GM08714 (cell line): ENCODE data around the gene RIN3.

Experiments used
- H3K4me3 ChIP-seq: fragments of 200-500 bp; sonication (Bioruptor generic); 2 replicates; pipeline ENCODE4 v1.5.1; 2014; ENCODE audit warnings: mild to moderate bottlenecking, low read length, inconsistent platforms
- ZNF274 ChIP-seq: IDR thresholded peaks from 2 replicates; pipeline ENCODE4 v1.6.1; 2012; ENCODE audit warnings: mild to moderate bottlenecking, low read depth, low read length

The RIN3 gene

DNA sequence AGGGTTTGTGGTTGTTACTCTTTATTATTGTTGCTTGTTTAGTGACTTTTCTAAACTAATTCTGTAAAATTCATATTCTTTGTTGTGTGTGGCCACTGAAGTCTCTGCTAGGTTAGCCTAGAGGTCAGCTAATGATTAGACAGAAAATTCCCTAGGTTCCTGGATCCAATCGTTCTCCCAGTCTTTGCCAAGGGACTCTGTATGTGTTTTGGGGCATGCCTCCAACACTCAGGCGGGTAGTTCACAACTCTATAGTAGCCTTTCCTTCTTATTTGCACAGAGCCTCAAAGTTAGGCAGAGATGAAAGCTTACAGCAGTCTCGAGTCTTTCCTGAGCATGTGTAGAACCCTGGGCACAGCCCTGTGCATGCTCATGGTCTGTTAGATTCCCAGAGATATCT, 32.7 kb upstream of the RIN3 start:
- TF ChIP-seq ZNF274, result no peak

GRCh38 chr14:92481386-92481785, 32.2 kb upstream of the RIN3 start:
- H3K4me3 ChIP-seq, result no peak overlapping the region
- TF ChIP-seq ZNF274, result no peak

More for the DNA sequence above, 32.7 kb upstream of the RIN3 start:
- H3K4me3 ChIP-seq, result no peak overlapping the region

DNA sequence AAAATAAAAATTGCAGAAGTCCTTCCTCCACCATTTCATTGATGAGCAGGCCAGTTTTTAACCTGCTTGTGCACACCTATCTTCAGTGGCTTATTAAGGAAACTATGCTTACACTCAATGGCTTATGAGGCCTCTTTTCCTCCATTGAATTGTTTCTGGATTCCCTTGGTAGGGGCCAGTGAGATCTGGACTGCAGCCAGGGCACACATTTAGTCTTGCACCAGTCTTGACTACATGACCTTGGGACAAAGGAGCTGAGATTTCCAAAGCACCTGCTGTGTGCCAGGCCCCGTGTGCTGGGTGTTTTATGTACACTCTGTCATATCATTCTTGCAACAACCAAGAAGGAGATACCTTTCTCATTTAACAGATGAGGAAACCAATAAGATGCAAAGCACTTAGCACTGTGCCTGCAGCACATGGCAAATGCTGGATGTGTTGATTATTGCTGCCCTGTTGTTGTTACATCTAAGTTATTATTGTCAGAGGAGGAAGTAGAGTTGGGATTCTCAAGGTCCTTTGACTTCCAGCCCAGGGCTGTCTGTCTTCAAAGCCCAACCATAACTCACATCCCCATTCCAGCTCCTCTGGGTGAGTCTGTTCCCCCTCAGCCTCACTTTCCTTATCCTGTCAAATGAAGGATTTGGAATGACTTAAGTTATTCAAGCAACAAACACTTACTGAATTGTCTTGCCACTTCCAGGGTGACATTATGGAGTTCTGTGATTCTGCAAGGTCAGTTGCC, 31.6 kb upstream of the RIN3 start:
- H3K4me3 ChIP-seq, result no peak overlapping the region
- no peak for TF ChIP-seq ZNF274

GRCh38 chr14:92482621-92483319, 30.8 kb upstream of the RIN3 start:
- TF ChIP-seq ZNF274, result no peak

GRCh38 chr14:92484132-92484823, 29.3 kb upstream of the RIN3 start:
- TF ChIP-seq ZNF274, result no peak
- H3K4me3 ChIP-seq, result no peak overlapping the region

More at GRCh38 chr14:92482621-92483319, 30.8 kb upstream of the RIN3 start:
- no peak overlapping the region for H3K4me3 ChIP-seq

DNA sequence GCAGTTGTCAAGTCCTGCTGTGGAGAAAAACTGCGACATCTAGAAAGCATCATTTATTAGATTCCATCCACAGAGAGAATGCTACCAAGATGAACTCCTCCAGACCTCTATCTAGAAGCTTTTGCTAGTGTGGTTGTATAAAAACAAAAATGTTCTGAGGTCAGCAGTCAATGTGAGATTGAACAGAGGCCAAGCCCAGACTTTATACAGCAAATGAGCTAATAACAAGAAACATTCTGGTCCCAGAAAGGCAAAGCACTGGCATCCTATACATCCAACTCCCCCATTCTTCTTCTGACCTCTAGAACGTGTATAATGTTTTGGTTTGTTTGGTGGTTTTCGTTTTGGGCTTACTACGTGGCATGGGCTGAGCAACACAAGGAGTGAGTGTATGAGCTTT, 26.7 kb upstream of the RIN3 start:
- H3K4me3 ChIP-seq, result no peak overlapping the region
- TF ChIP-seq ZNF274, result no peak

GRCh38 chr14:92487513-92488133, 26.0 kb upstream of the RIN3 start:
- H3K4me3 ChIP-seq, result no peak overlapping the region
- no peak for TF ChIP-seq ZNF274

GRCh38 chr14:92489394-92490238, 24.0 kb upstream of the RIN3 start:
- no peak overlapping the region for H3K4me3 ChIP-seq
- TF ChIP-seq ZNF274, result no peak

GRCh38 chr14:92490239-92490959, 23.2 kb upstream of the RIN3 start:
- no peak overlapping the region for H3K4me3 ChIP-seq

DNA sequence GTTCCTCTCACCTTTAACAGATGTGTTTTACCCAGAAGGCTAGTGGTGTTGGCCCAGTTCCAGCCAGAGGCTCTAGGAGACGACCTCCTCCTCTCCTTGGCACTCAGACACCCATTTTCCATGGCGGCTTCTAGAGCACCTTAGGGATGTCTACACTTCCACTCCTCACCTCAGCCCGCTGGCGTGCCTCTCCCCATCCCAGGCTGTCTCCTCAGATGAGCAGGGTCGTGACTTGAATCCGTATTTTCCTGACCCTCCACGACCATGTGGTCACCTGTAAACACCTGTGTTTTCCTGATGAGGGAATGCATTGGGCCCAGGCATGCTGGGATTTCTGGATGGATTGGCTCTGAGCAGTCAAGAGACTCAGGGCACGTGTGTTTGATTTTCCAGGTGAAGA, 21.8 kb upstream of the RIN3 start:
- no peak for TF ChIP-seq ZNF274
- no peak overlapping the region for H3K4me3 ChIP-seq

More at GRCh38 chr14:92490239-92490959, 23.2 kb upstream of the RIN3 start:
- no peak for TF ChIP-seq ZNF274

GRCh38 chr14:92492258-92492657, 21.3 kb upstream of the RIN3 start:
- TF ChIP-seq ZNF274, result no peak
- no peak overlapping the region for H3K4me3 ChIP-seq

GRCh38 chr14:92493024-92493423, 20.6 kb upstream of the RIN3 start:
- no peak for TF ChIP-seq ZNF274
- no peak overlapping the region for H3K4me3 ChIP-seq

DNA sequence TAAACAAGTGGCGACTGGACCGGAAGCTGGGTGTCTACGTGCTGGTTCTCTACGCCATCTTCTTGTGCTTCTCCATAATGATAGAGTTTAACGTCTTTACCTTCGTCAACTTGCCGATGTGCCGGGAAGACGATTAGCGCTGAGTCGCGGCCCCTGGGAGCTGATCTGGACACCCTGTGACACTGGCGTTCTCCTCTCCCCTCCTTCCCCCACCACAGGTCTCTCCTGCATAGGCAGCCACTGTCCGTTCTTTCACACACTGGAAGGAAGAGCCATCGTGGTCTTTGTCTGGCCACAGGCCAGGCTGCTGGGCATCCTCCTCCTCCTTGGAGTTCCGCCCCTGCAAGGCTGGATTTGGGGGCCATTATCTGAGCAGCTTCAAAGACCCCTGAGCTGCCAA, 20.1 kb upstream of the RIN3 start:
- H3K4me3 ChIP-seq, result no peak overlapping the region
- no peak for TF ChIP-seq ZNF274
